HG03457 (cell line): ENCODE results near the gene UBE2M.
"Not testable (repeated sequence)": the region's sequence is repeated elsewhere in the genome, so short reads cannot be mapped to it uniquely, and the experiment has no call there.

ENCODE experiments used
- ATAC-seq: cut with Tn5 transposase; IDR thresholded peaks from one replicate; pipeline ENCODE4 v1.9.1; 2021; ENCODE audit warnings: moderate number of reproducible peaks; ENCODE audit not compliant: unreplicated experiment

Gene UBE2M

GRCh38 chr19:58513694-58514563, 44.5 kb downstream of the UBE2M start:
- peak; percentile 46 for ATAC-seq

GRCh38 chr19:58513213-58513693, 45.2 kb downstream of the UBE2M start:
- no peak for ATAC-seq

- ATAC-seq, result no peak
Measured at GRCh38 chr19:58511353-58512208, 46.8 kb downstream of the UBE2M start, which contains the start of gene SLC27A5. Gene SLC27A5, minus strand, starts transcription at chr19:58511992. Its CDS starts 37 bp downstream, at chr19:58511955.

- no peak for ATAC-seq
Measured at GRCh38 chr19:58510084-58510862, 48.1 kb downstream of the UBE2M start.

GRCh38 chr19:58509731-58510083, 48.7 kb downstream of the UBE2M start:
- no peak for ATAC-seq

GRCh38 chr19:58507602-58508223, 50.7 kb downstream of the UBE2M start:
- not testable (repeated sequence) for ATAC-seq
